Small intestine (tissue), 7 donors: ENCODE measurements around the gene MMS19. TPM values are rescaled to one million over a fixed set of nuclear protein-coding genes. Genes with fewer than 3 reads are reported as not detected.
"Not testable (repeated sequence)": the region's sequence is repeated elsewhere in the genome, so short reads cannot be mapped to it uniquely, and the experiment has no call there.

ENCODE experiments used
- DNase-seq, 2 donors: peaks; one replicate each; pipeline versions ENCODE4 v3.0.0 to v3.0.0-alpha.2; 2013
- FAIRE-seq: peaks from 2 replicates; lab custom pipeline; 2012; peaks lifted over from hg19 to GRCh38; lab: Jason Lieb, UNC
- H3K27ac ChIP-seq, 3 donors: one replicate each; pipeline ENCODE4 v1.5.1; 2013; ENCODE audit warnings: low read length in 2 of 3, mild to moderate bottlenecking in 2 of 3, control low read depth in 1 of 3, inconsistent platforms in 1 of 3, low read depth in 1 of 3, moderate library complexity in 1 of 3
- H3K27me3 ChIP-seq, 3 donors: one replicate each; pipeline ENCODE4 v1.6.1; 2013; ENCODE audit warnings: low read length in 3 of 3, inconsistent platforms in 1 of 3; ENCODE audit not compliant: control insufficient read depth in 3 of 3, insufficient read depth in 3 of 3
- H3K36me3 ChIP-seq, 3 donors: one replicate each; pipeline ENCODE4 v1.6.1; 2013; ENCODE audit warnings: low read length in 3 of 3, inconsistent platforms in 1 of 3, low read depth in 1 of 3, mild to moderate bottlenecking in 1 of 3, moderate library complexity in 1 of 3; ENCODE audit not compliant: control insufficient read depth in 3 of 3, insufficient read depth in 2 of 3
- H3K4me1 ChIP-seq, 3 donors: one replicate each; pipeline ENCODE4 v1.6.1; 2013; ENCODE audit warnings: low read length in 2 of 3, inconsistent platforms in 1 of 3, low read depth in 1 of 3, mild to moderate bottlenecking in 1 of 3, moderate library complexity in 1 of 3; ENCODE audit not compliant: control insufficient read depth in 3 of 3, insufficient read depth in 2 of 3
- H3K4me3 ChIP-seq, 3 donors: one replicate each; pipeline ENCODE4 v1.5.1; 2013; ENCODE audit warnings: low read length in 3 of 3, control low read depth in 1 of 3, inconsistent platforms in 1 of 3, low read depth in 1 of 3, mild to moderate bottlenecking in 1 of 3, moderate library complexity in 1 of 3
- H3K9me3 ChIP-seq, 2 donors: one replicate each; pipeline ENCODE4 v1.6.1; 2013; ENCODE audit warnings: low read depth in 1 of 2, low read length in 1 of 2; ENCODE audit not compliant: control insufficient read depth in 2 of 2, insufficient read depth in 1 of 2
- WGBS, 3 donors: extraction: QIAGEN DNeasy Blood & Tissue Kit; methylation state at CpG; one replicate each; pipeline ENCODE4 v1.1.7; 2013; 5-methylcytosine and 5-hydroxymethylcytosine counted together
- polyA plus RNA-seq, 4 donors: library from polyadenylated mRNA; stranded (reverse) in 3 of 4; unstranded in 1 of 4; fragments of 200-250 nt in 3 of 4; fragments of 120-200 nt in 1 of 4; gene quantifications; one replicate each; pipeline versions ENCODE4 v1.2.1 to v1.2.3, GENCODE V29; 2013
- donor health status: healthy with polysubstance abuse.
- donor health status: control.
- donor health status: control.
- donor health status: Bipolar disorder and iron deficiency.
- donor health status: healthy.

Gene MMS19
- polyA plus RNA-seq, 4 donors: 44.7 to 55.3 (median 50.5) TPM

- H3K4me3 ChIP-seq: no peak overlapping the region
- DNase-seq: no peak
- no peaks in the 10 kb centered on the region for H3K4me1 ChIP-seq
- no peaks in the 10 kb centered on the region for H3K9me3 ChIP-seq
- WGBS, 3 donors: 80 to 84% (median 81%) methylated on average over 12 of the region's 12 CpGs
- peaks cover 0 to 2% (median 0%) of the 10 kb centered on the region in 3 donors for H3K36me3 ChIP-seq
- H3K27ac ChIP-seq: no peak overlapping the region
- H3K27me3 ChIP-seq: no peaks in the 10 kb centered on the region
- no peak for FAIRE-seq
These were observed 34.9 kb upstream of the MMS19 start for GRCh38 chr10:97532935-97533671.

GRCh38 chr10:97531401-97531986, 33.3 kb upstream of the MMS19 start:
- Histone ChIP-seq H3K27ac (no peak overlapping the region), H3K9me3 (no peaks in the 10 kb centered on the region), H3K4me3 (no peak overlapping the region), H3K27me3 (no peaks in the 10 kb centered on the region), H3K36me3 (no peaks in the 10 kb centered on the region), H3K4me1 (no peaks in the 10 kb centered on the region)
- FAIRE-seq (no peak), DNase-seq (no peak)
- WGBS, 3 donors: 86 to 90% (median 89%) methylated on average over 10 of the region's 10 CpGs

- Histone ChIP-seq H3K9me3 (no peaks in the 10 kb centered on the region), H3K27ac (no peak overlapping the region), H3K4me1 (no peaks in the 10 kb centered on the region), H3K36me3 (no peaks in the 10 kb centered on the region), H3K27me3 (no peaks in the 10 kb centered on the region), H3K4me3 (no peak overlapping the region)
- FAIRE-seq: no peak
- WGBS, 3 donors: 70 to 87% (median 75%) methylated on average over 9 to 14 of the region's 14 CpGs
- DNase-seq: no peak
These were observed 31.7 kb upstream of the MMS19 start for GRCh38 chr10:97529685-97530465.

GRCh38 chr10:97528876-97529275, 30.7 kb upstream of the MMS19 start:
- H3K4me1 ChIP-seq: not testable (repeated sequence)

GRCh38 chr10:97525683-97526110, 27.5 kb upstream of the MMS19 start:
- FAIRE-seq: no peak
- no peaks in the 10 kb centered on the region for H3K27me3 ChIP-seq
- 84 to 100% (median 93%) methylated on average over 1 of the region's 1 CpG for WGBS, 3 donors

More at GRCh38 chr10:97528876-97529275, 30.7 kb upstream of the MMS19 start:
- DNase-seq, FAIRE-seq, H3K4me3 ChIP-seq, H3K9me3 ChIP-seq, H3K27me3 ChIP-seq, H3K36me3 ChIP-seq, H3K27ac ChIP-seq: not testable (repeated sequence)
- WGBS, 3 donors: 96 to 98% (median 96%) methylated on average over 8 to 27 of the region's 29 CpGs

GRCh38 chr10:97525086-97525485, 26.9 kb upstream of the MMS19 start:
- no peak for FAIRE-seq
- H3K27ac ChIP-seq: no peak overlapping the region
- 90 to 93% (median 91%) methylated on average over 5 of the region's 5 CpGs for WGBS, 3 donors
- no peaks in the 10 kb centered on the region for H3K36me3 ChIP-seq
- H3K4me3 ChIP-seq: no peak overlapping the region
- H3K27me3 ChIP-seq: no peaks in the 10 kb centered on the region
- DNase-seq: no peak
- no peaks in the 10 kb centered on the region for H3K9me3 ChIP-seq
- no peaks in the 10 kb centered on the region for H3K4me1 ChIP-seq

More at GRCh38 chr10:97525683-97526110, 27.5 kb upstream of the MMS19 start:
- Histone ChIP-seq H3K4me1 (no peaks in the 10 kb centered on the region), H3K36me3 (no peaks in the 10 kb centered on the region), H3K9me3 (no peaks in the 10 kb centered on the region), H3K27ac (no peak overlapping the region), H3K4me3 (no peak overlapping the region)
- no peak for DNase-seq

- WGBS, 3 donors: 86 to 93% (median 91%) methylated on average over 7 to 8 of the region's 8 CpGs
- Histone ChIP-seq H3K9me3 (no peaks in the 10 kb centered on the region), H3K36me3 (no peaks in the 10 kb centered on the region), H3K4me1 (no peaks in the 10 kb centered on the region), H3K27me3 (no peaks in the 10 kb centered on the region), H3K27ac (no peak overlapping the region), H3K4me3 (no peak overlapping the region)
- no peak for DNase-seq
- FAIRE-seq: no peak
These were observed 24.7 kb upstream of the MMS19 start for GRCh38 chr10:97522937-97523336.

GRCh38 chr10:97522071-97522470, 23.8 kb upstream of the MMS19 start:
- DNase-seq (no peak), FAIRE-seq (no peak)
- no peak overlapping the region for H3K27ac ChIP-seq
- H3K36me3 ChIP-seq: no peaks in the 10 kb centered on the region
- no peaks in the 10 kb centered on the region for H3K9me3 ChIP-seq
- no peak overlapping the region for H3K4me3 ChIP-seq
- H3K27me3 ChIP-seq: no peaks in the 10 kb centered on the region
- H3K4me1 ChIP-seq: no peaks in the 10 kb centered on the region
- 48 to 74% (median 54%) methylated on average over 6 of the region's 6 CpGs for WGBS, 3 donors
